ENCODE results near the gene SOD2.
"Not testable (repeated sequence)": the region's sequence is repeated elsewhere in the genome, so short reads cannot be mapped to it uniquely, and the experiment has no call there.

SOD2 gene

DNA sequence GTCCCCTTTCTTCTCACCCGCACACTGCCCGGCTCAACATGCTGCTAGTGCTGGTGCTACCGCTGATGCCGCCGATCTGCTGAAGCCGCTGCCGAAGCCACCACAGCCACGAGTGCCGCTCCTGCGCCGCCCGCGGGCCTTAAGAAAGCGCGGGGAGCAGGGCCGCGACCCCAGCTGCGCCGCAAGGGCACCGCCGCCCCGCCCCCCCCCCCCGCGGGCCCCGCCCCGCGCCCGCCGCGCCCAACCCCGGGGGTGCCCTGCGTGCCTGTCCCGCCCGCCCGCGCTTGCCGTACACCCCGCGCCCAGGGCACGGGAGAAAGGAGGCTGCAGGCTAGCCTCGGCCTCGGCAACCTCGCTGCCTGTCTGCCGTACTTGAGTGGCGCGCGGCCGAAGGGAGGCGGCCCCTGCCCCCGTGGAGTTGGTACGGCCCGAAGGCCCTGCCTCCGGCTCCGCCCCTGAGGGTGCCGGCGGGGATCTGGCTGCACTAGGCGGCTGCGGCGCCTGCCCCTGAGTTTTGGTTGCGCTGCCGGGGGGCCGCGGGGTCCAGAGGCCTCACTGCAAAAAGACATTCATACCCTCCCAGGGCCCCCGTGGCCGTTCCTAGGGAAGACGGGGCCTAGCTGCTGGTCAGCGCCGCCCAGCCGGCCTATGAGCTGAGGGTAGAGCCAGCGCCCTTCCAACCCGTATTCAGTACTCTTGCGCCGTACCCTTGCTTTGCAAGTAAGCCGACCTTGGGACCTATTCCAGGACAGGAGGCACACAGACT, at the start of gene SOD2:
Gene SOD2, minus strand, starts transcription at position 114 of the 766 bp plus-strand sequence. Its CDS starts 74 bp downstream, at position 40.
- DNase-seq: peak; percentile 62 to 65

- DNase-seq: no peak
Observed at GRCh38 chr6:159742165-159742564, 49.1 kb upstream of the SOD2 start.

GRCh38 chr6:159739341-159739740, 46.3 kb upstream of the SOD2 start:
- no peak for DNase-seq

DNA sequence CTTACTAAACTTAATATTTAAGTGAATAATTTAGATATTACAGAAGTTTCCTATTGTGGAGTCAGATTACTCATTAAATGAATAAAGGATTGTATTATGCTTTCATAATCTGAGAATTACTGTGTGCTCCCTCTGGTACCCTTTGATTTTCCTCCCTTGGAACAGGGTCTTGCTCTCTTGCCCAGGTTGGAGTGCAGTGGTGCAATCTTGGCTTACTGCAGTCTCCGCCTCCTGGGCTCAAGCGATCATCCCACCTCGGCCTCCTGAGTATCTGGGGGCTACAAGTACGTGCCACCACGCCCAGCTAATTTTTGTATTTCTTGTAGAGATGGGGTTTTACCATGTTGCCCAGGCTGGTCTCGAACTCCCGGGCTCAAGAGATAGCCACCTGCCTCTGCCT, 43.9 kb upstream of the SOD2 start:
- no peak for DNase-seq

- DNase-seq: not testable (repeated sequence)
Observed at GRCh38 chr6:159733395-159733794, 40.4 kb upstream of the SOD2 start.

- not testable (repeated sequence) for DNase-seq
Observed at GRCh38 chr6:159732550-159732949, 39.5 kb upstream of the SOD2 start.

GRCh38 chr6:159730332-159730676, 37.3 kb upstream of the SOD2 start:
- DNase-seq: no peak

DNA sequence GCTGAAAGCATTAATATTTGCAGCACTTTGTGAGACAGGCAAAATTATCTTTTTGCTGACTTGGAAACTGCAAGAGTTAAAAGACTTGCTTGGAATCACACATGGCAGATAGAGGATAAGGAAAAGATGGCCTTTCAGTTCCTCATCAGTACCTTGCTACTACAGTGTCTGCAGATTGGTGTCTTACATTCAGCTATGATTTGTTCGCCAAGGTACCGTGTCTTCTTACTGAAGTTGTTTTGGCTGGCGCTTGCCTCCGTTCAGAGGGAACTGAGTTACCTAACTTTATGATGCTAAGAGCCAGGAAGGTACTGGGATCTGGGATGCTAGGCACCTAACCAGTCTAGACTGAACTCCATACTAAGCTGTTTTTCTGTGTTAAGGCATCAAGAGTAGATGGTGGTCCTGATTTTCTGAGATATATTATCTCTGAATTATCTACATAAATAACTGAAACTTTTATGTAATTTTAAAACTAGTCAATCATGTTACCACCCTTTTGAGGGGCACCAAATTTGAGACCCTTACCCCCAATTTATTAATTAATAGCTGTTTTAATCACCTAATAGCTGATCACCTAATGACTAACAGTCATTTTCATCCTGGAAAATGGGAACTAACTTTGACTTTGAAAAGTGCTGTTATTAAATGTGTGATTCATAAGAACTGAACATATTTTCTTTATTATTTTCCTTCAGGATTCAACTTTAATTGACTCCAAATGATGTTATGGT, 36.7 kb upstream of the SOD2 start:
- DNase-seq: no peak

- no peak for DNase-seq
Observed at GRCh38 chr6:159728531-159728964, 35.5 kb upstream of the SOD2 start.

DNA sequence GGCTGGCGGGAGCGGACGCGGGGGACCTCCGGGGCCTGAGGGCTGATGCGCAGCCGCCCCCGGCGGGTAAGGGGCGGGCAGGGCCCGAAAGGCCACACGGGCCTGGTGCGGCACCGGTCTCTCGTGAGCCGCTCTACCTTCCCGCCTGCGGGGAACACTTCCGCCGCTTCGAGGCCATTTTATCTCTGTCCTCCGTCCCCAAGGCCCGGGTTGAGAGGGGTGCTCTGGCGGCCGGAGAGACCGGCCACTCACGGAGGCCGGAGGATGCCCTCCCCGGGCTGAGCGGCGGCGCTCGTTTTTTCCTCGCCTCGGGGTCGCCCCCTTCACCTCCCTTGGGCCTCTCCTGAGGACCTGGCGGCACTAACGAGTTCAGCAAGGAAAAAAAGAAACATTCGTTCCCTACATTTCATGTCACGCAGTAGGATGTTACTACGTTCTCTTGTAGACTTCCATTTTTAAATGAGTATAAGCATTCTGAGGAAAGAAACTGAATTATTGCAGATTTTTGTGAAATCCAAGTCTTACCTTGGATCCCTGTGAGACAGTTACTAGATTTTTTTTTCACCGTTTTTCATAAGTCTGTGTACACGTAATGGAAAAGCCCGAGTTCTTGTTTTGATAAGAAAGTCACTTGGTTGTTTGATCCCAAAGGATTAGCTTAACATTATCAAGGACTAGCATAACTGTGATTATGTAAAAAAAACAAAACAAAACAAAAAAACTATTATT, 34.8 kb upstream of the SOD2 start:
- no peak for DNase-seq

DNA sequence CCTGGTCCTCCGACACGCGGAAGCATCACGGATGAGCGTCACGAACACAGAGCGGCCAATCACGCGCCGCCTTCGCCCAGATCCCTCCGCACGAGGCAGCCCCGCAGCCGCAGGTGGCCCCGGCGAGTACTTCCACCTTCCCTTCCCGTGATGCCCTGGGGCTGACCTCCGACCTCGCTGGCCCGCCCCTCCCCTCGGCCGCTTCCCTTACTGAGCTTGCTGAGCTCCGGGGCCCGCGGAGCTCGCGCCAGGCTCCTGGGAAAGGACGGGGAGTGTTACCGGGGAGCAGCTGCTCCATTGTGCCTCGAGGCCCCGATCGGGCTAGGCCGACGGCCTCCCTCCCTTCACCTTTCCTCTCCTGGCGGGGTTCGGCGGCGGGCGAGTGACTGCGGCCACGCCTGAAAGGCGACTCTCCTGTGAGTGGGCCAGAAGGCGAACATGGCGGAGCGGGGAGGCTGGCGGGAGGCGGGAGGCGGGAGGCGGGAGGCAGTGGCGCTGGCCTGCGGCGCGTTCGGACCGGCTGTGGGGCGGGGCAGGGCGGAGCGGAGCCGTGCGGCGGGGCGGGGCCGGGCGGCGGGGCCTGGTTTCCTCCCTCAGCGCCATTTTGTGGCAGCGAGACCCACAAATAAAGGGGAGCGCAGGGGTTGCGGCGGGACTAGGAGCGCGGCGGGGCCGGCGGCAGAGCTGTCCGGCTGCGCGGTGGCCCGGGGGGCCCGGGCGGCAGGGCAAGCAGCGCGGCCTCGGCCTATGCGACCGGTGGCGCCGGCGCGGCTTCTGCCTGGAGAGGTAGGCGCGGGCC, 34.1 kb upstream of the SOD2 start, which contains the start of gene WTAP:
Gene WTAP, plus strand, starts transcription at position 589 of the 799 bp plus-strand sequence. CDS start 8,760 bp downstream, outside the sequence.
- peak; percentile 91 to 94 for DNase-seq

DNA sequence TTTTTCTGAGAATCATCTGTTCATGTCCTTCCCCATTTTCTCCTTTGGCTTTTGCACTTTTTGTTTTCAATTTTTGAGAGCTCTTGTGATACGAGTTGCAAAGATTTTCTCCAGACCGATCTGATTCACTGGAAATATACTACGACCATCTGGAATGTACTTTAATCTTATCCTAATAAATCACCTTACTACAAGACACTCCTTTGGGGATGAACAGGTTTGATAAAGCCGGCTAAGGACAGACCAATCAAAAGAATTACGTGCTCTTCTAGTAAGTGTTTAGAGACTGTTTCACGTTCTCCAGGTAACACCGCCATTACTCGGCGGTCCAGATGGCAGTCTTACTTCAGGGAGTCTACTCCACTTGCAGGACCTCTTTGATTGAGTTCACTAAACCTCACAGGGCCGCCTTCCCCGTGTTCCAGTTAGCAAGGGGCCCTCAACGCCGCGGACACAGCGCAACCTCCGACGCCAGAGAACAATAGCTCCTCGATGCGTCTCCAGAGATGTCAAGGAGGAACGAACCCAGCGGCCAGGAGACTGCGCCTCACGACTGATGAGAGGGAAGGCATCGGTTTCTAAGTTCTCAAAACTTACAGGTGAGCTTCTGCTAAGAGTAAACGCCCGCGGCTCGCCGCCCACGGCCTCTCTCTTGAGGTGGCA, 33.3 kb upstream of the SOD2 start:
- no peak for DNase-seq

DNA sequence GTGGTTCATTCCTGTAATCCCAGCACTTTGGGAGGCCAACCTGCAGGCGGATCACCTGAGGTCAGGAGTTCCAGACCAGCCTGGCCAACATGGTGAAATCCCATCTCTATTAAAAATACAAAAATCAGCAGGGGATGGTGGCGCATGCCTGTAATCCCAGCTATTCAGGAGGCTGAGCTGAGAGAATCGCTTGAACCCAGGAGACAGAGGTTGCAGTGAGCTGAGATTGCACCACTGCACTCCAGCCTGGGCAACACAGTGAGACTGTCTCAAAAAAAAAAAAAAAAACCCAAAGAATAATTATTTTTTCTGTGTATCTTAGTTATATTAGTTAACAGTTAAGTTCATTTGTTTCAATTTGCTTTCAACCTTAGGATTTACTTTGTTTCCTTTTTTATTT, 32.2 kb upstream of the SOD2 start:
- not testable (repeated sequence) for DNase-seq

- no peak for DNase-seq
Observed at GRCh38 chr6:159724778-159725177, 31.7 kb upstream of the SOD2 start.

DNA sequence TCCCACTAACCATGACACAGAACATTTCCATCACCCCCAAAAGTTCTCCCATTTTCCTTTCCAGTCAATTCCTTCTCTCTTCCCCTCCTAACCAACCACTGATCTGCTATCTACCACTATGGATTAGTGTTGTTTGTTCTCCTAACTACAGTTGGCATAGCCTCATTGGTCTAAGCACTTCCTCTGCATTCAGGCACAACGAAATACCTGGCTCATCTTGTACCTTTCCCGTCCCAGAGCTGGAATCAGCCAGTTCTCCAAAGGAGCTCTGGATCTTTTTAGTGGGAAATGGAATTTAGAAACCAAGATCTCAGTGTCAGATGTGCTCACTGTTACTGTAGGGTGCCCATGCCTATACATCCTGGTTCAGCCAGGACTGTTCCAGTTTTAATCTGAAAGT, 30.2 kb upstream of the SOD2 start:
- DNase-seq: no peak

- DNase-seq: no peak
Observed at GRCh38 chr6:159722655-159723054, 29.6 kb upstream of the SOD2 start.

GRCh38 chr6:159721981-159722380, 28.9 kb upstream of the SOD2 start:
- DNase-seq: not testable (repeated sequence)

DNA sequence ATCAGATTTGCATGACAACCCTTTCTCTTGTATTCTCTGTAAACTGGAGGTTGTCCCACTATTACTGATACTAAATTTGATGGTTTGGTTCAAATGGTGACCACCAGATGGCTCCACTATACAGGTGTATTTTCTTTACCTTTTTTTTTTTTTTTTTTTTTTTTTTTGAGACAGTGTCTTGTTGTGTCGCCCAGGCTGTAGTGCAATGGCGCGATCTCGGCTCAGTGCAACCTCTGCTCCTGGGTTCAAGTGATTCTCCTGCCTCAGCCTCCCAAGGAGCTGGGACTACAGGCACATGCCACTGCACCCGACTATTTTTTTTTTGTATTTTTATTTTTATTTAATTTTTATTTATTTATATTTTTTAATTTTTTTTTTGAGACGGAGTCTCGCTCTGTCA, 27.7 kb upstream of the SOD2 start:
- peak; percentile 39 to 54 for DNase-seq

DNA sequence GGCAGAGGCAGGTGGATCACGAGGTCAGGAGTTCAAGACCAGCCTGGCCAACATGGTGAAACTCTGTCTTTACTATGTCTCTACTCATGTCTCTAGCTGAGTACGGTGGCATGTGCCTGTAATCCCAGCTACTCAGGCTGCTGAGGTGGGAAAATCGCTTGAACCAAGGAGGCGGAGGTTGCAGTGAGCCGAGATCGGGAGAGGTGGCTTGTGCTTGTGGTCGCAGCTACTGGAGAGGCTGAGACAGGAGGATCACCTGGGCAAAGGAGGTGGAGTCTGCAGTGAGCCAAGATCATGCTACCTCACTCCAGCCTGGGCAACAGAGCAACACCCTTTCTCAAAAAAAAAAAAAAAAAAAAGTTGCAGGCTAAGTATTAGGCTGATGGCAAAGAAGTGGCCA, 26.2 kb upstream of the SOD2 start:
- DNase-seq: no peak

DNA sequence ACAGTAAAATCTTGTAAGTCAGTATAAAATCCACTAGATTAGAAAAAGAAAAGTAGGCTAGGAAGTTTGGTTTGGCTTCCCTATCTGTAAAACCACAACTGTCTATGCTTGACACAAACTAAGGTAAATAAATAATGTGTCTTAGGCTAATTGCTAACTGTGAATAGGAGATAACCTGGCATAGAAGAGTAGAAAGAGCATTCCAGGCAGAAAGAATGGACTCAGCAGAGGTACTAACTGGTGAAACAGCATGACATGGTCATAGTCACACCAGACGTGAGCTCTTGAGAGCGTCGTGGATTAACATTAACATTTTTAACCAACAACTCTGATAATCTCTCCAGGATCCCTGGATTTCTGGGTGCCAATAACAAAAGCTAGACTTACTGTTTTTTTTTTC, 25.6 kb upstream of the SOD2 start:
- no peak for DNase-seq

GRCh38 chr6:159716247-159717096, 23.4 kb upstream of the SOD2 start:
- no peak for DNase-seq

Data from NCI-H2081 (cell line).